Body of pancreas (tissue), 4 donors: ENCODE data around the gene ARAP1.

ENCODE experiments used
- POLR2A ChIP-seq, 3 donors: fragments of 450-650 bp; IDR thresholded peaks; one replicate each; pipeline ENCODE4 v1.6.1; 2016; ENCODE audit warnings: antibody characterized with exemption in 3 of 3, mild to moderate bottlenecking in 2 of 3
- TF ChIP-seq, protein P1 (sequence below), 7 experiments: fragments of 450-650 bp in 4 of 7; fragments of 200-600 bp in 3 of 7; sonication (generic) in 3 of 7; IDR thresholded peaks; one replicate each; pipeline ENCODE4 v1.5.1; 2016 to 2019; ENCODE audit warnings: antibody characterized with exemption in 7 of 7

DNA sequence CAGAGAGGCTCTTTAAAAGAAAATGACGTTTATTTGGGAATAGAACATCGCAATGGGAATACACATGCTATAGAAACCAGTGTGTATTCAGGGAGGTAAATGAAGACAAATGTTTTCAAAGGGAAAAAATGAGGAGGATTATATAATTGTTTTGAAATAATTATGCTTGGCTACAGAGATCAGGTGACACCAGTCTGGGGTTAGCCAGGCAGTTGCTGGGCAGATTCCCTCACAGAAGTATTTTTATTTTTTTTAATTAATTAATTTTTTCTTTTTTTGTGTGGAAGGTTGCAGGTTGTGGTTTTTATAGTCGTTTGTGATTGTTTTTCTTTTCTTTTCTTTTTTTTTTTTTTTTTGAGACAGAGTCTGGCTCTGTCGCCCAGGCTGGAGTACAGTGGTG, 47.2 kb upstream of the ARAP1 start:
- TF ChIP-seq, protein P1, sequence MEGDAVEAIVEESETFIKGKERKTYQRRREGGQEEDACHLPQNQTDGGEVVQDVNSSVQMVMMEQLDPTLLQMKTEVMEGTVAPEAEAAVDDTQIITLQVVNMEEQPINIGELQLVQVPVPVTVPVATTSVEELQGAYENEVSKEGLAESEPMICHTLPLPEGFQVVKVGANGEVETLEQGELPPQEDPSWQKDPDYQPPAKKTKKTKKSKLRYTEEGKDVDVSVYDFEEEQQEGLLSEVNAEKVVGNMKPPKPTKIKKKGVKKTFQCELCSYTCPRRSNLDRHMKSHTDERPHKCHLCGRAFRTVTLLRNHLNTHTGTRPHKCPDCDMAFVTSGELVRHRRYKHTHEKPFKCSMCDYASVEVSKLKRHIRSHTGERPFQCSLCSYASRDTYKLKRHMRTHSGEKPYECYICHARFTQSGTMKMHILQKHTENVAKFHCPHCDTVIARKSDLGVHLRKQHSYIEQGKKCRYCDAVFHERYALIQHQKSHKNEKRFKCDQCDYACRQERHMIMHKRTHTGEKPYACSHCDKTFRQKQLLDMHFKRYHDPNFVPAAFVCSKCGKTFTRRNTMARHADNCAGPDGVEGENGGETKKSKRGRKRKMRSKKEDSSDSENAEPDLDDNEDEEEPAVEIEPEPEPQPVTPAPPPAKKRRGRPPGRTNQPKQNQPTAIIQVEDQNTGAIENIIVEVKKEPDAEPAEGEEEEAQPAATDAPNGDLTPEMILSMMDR (IDR thresholded peaks at IDR 0.05) = no peak
- no peak for TF ChIP-seq POLR2A (IDR thresholded peaks at IDR 0.05)
